Lung (tissue), 12 donors: Measurements from ENCODE around the gene MCF2L2. TPM values are rescaled to one million over a fixed set of nuclear protein-coding genes. Genes with fewer than 3 reads are reported as not detected.

Source experiments
- ATAC-seq: fragments of 200-7000 bp; cut with Tn5 transposase; one replicate; pipeline ENCODE4 v1.9.1; 2020; ENCODE audit warnings: moderate number of reproducible peaks; ENCODE audit not compliant: insufficient read depth, low FRiP score
- DNase-seq, 3 donors: peaks; one replicate each; pipeline ENCODE4 v3.0.0-alpha.2; 2013 to 2017
- H3K27ac ChIP-seq, 2 donors: one replicate each; pipeline ENCODE4 v1.5.1; 2013; ENCODE audit warnings: mild to moderate bottlenecking in 2 of 2, moderate library complexity in 2 of 2, control low read depth in 1 of 2, inconsistent platforms in 1 of 2, low read depth in 1 of 2, low read length in 1 of 2
- H3K27me3 ChIP-seq, 3 donors: one replicate each; pipeline ENCODE4 v1.5.1; 2013; ENCODE audit warnings: low read length in 2 of 3; ENCODE audit not compliant: control insufficient read depth in 3 of 3, insufficient read depth in 3 of 3
- H3K36me3 ChIP-seq, 4 donors: one replicate each; pipeline ENCODE4 v1.5.1; 2013; ENCODE audit warnings: low read length in 4 of 4, mild to moderate bottlenecking in 1 of 4, moderate library complexity in 1 of 4; ENCODE audit not compliant: control insufficient read depth in 4 of 4, insufficient read depth in 4 of 4
- H3K4me1 ChIP-seq, 5 donors: one replicate each; pipeline ENCODE4 v1.5.1; 2013; ENCODE audit warnings: low read length in 5 of 5, mild to moderate bottlenecking in 2 of 5, moderate library complexity in 1 of 5; ENCODE audit not compliant: control insufficient read depth in 5 of 5, insufficient read depth in 5 of 5
- H3K4me3 ChIP-seq: one replicate; pipeline ENCODE4 v1.5.1; 2013; ENCODE audit warnings: mild to moderate bottlenecking, control low read depth, moderate library complexity
- H3K9ac ChIP-seq, 2 donors: one replicate each; pipeline ENCODE4 v1.5.1; 2013; ENCODE audit warnings: low read length in 2 of 2, control low read depth in 1 of 2; ENCODE audit not compliant: insufficient read depth in 1 of 2
- H3K9me3 ChIP-seq, 4 donors: one replicate each; pipeline ENCODE4 v1.5.1; 2013; ENCODE audit warnings: low read length in 3 of 4, mild to moderate bottlenecking in 1 of 4, moderate library complexity in 1 of 4; ENCODE audit not compliant: control insufficient read depth in 4 of 4, insufficient read depth in 3 of 4
- CTCF ChIP-seq: IDR thresholded peaks from 2 replicates; pipeline ENCODE4 v1.5.1; 2012; ENCODE audit warnings: mild to moderate bottlenecking; ENCODE audit errors: control extremely low read depth, extremely low read depth
- WGBS, 2 donors: extraction: QIAGEN DNeasy Blood & Tissue Kit; methylation state at CpG; one replicate each; pipeline ENCODE4 v1.1.7; 2013; 5-methylcytosine and 5-hydroxymethylcytosine counted together
- polyA plus RNA-seq, 2 donors: library from polyadenylated mRNA; stranded (reverse); fragments of 200-250 nt; gene quantifications; one replicate each; pipeline ENCODE4 v1.2.1, GENCODE V29; 2013
- total RNA-seq, 2 donors: library from RNA; depleted of rRNA in 1 of 2; stranded (reverse); fragments of >200 nt in 1 of 2; gene quantifications; one replicate each; pipeline ENCODE4 v1.2.1, GENCODE V29; 2014 to 2021
- donor health status: control.
- donor health status: control.
- donor health status: Bipolar disorder and iron deficiency.
- donor health status: healthy.
- donor health status: DM: yes; HTN: yes; CAD: no.

The MCF2L2 gene
- total and polyA plus RNA-seq, 4 donors: 0.26 to 1.7 (median 1.0) TPM

DNA sequence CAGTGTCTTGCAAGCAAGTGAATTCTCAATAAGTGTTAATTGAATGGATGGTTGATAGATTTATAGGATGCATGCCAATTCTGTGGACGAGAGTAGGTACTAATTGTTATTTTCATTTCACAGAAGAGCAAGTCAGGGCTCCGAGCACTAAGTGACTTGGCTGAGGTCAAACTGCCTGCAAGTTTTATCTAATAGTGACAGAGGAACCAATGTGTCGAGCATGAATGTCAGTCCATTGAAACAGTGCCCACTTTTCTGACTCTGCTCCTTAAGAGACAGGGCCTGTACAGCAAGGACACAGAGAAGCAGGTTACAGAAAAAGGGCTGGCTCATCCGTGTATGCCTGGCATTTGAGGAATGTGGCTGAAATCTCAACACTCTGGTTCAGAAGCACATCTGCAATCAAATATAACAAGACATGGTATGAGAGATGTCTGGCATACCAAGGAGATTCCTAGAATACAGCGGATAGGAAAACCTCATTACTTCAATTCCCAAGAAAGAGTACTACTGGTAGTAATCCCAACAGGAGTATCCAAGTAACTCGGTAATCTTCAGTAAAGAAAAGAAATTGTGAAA lies 181.3 kb downstream of the MCF2L2 start:
- ATAC-seq: no peak
- Histone ChIP-seq H3K4me3 (no peak overlapping the region), H3K36me3 (no peaks in the 10 kb centered on the region), H3K27ac (peak overlapping the region in 1 of 2 donors; percentile 24), H3K4me1 (peaks cover 0 to 2% (median 0%) of the 10 kb centered on the region in 5 donors), H3K9ac (no peak overlapping the region), H3K9me3 (peaks cover 0 to 10% (median 3%) of the 10 kb centered on the region in 4 donors), H3K27me3 (no peaks in the 10 kb centered on the region)
- 68 to 83% methylated on average over 6 of the region's 6 CpGs for WGBS, 2 donors
- DNase-seq: no peak
- no peak for TF ChIP-seq CTCF

- no peaks in the 10 kb centered on the region for H3K27me3 ChIP-seq
- no peak overlapping the region for H3K9ac ChIP-seq
- H3K4me1 ChIP-seq: peaks cover 0 to 2% (median 0%) of the 10 kb centered on the region in 5 donors
- DNase-seq: no peak
- H3K9me3 ChIP-seq: peaks cover 0 to 7% (median 3%) of the 10 kb centered on the region in 4 donors
- no peak overlapping the region for H3K4me3 ChIP-seq
- peak overlapping the region in 1 of 2 donors; percentile 37 for H3K27ac ChIP-seq
- no peak for TF ChIP-seq CTCF
- no peak for ATAC-seq
- H3K36me3 ChIP-seq: no peaks in the 10 kb centered on the region
Measured at GRCh38 chr3:183244981-183245476, 183.4 kb downstream of the MCF2L2 start.

DNA sequence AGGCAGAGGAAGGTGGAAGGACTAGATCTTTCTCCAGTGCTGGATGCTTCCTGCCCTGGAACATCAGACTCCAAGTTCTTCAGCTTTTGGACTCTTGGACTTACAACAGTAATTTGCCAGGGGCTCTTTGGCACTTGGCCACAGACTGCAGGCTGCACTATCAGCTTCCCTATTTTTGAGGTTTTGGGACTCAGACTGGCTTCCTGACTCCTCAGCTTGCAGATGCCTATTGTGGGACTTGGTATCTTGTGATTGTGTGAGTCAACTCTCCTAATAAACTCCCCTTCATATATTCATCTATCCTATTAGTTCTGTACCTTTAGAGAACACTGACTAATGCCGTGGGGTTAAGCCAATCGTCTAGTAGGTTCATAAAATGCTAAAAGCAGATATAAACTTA lies 184.2 kb downstream of the MCF2L2 start:
- 25 to 51% methylated on average over 2 of the region's 2 CpGs for WGBS, 2 donors
- no peak for TF ChIP-seq CTCF
- Histone ChIP-seq H3K4me1 (peaks cover 0 to 2% (median 0%) of the 10 kb centered on the region in 5 donors), H3K27me3 (no peaks in the 10 kb centered on the region), H3K9me3 (peaks cover 0 to 7% (median 3%) of the 10 kb centered on the region in 4 donors), H3K4me3 (no peak overlapping the region), H3K27ac (no peak overlapping the region), H3K36me3 (no peaks in the 10 kb centered on the region), H3K9ac (no peak overlapping the region)
- no peak for ATAC-seq
- DNase-seq: no peak
